Choroid plexus epithelial cell (primary cell): ENCODE data around the gene OPCML.

ENCODE experiments used
- DNase-seq: peaks from one replicate; pipeline ENCODE4 v3.0.0-alpha.2; 2010; ENCODE audit warnings: low read depth
- H3K4me3 ChIP-seq: 2 replicates; pipeline ENCODE4 v1.5.1; 2011; ENCODE audit warnings: low read depth, mild to moderate bottlenecking, control low read depth, low read length, moderate library complexity
- TF ChIP-seq, protein P1 (sequence below): conservative IDR thresholded peaks from 2 replicates; pipeline ENCODE4 v1.5.1; 2011; ENCODE audit warnings: low read depth, mild to moderate bottlenecking, control low read depth, inconsistent platforms, low read length, moderate library complexity

OPCML gene

DNA sequence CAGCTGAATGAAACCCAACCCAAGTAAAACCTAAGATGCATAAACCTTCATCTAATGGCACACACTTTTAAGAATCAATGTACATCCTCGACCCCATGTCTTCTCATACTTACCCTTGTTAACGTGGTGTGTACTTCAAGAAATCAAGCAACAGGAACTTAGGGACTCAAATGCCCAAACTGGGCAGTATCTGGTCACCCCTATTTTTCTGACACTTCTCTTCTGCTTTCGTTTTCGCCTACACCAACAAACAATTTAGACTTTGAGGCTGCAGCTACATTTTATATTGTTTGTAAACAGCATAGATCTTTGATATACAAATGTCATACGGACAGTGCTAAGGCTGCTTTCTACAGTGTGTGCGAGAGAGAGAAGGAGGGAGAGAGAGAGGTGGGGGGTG, 1117.8 kb downstream of the OPCML start:
- no peak overlapping the region for H3K4me3 ChIP-seq
- TF ChIP-seq, protein P1, sequence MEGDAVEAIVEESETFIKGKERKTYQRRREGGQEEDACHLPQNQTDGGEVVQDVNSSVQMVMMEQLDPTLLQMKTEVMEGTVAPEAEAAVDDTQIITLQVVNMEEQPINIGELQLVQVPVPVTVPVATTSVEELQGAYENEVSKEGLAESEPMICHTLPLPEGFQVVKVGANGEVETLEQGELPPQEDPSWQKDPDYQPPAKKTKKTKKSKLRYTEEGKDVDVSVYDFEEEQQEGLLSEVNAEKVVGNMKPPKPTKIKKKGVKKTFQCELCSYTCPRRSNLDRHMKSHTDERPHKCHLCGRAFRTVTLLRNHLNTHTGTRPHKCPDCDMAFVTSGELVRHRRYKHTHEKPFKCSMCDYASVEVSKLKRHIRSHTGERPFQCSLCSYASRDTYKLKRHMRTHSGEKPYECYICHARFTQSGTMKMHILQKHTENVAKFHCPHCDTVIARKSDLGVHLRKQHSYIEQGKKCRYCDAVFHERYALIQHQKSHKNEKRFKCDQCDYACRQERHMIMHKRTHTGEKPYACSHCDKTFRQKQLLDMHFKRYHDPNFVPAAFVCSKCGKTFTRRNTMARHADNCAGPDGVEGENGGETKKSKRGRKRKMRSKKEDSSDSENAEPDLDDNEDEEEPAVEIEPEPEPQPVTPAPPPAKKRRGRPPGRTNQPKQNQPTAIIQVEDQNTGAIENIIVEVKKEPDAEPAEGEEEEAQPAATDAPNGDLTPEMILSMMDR, result no peak
- no peak for DNase-seq

DNA sequence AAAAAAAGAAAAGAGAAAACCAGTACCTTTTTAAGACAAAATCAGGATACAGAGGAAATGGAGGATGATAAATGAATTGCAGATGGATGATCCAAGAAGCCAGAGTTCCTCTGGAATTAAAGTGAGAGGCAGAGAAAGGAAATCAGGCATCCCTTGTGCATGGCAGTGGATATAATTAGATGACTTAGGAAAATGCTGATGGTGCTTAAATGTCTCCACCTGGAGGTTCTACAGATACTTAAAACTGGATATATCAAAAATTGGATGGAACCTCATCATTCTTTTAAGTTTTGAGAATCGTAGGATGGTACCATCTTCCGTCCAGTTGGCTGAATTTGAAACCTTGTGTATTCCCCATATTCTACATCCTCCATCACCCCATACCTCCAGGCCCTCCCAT, 1121.9 kb downstream of the OPCML start:
- no peak overlapping the region for H3K4me3 ChIP-seq
- no peak for DNase-seq
- TF ChIP-seq, protein P1, result no peak

DNA sequence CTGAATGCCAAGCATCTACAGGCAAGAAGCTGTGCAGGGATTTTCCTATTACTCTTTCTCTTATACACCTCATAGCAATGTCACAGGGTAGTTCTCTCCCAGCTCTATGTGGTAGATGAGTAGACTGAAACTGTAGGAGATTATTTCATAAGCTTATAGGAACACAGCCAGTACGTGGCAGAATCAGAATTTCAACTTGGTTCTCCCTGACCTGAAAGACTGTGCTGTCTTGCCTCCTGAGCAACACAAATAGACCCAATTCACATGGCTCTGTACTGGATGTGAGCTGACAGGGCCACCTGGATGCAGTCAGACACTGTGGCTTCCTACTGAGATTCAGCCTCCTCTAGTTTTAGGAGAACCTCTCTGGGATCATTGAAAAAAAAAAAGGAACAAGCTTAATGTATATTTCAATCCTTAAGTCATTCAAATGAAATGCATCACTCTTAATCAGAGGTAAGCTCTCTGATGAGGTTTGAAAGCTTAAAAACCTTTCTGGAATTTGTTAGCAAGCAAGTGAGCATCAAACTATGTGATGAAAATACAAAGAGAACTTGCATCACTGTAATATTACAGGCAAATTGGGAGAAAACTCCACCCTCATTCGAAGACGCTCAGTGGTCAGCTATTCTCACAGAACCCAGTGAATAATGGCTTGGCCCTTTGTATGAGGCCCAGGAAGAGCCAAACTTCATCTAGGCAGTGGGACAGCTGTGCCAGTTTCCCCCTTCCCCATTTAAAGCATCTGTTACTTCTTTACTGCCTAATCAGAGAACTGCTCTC, 1122.5 kb downstream of the OPCML start:
- no peak for DNase-seq
- no peak overlapping the region for H3K4me3 ChIP-seq
- TF ChIP-seq, protein P1, result no peak

DNA sequence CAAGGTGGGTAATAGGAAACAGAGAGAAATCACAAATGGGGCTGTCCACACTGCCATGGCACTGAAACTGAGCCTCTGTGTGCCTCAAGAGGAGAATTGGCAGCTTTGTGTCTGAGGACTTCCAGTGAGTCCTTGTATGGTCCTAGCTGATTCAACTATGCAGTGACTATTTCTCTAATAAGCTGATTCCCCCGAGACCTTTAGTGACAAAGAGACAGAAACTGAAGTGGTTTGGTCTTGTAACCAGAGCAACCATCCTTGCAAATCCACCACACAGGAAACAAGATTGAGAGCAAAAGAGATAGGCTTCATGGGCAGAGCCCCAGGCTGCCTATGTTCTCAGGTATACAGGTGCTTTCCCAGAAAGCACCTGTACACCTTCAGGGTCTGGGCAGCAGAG, 1123.4 kb downstream of the OPCML start:
- no peak for DNase-seq
- no peak overlapping the region for H3K4me3 ChIP-seq
- TF ChIP-seq, protein P1, result no peak

DNA sequence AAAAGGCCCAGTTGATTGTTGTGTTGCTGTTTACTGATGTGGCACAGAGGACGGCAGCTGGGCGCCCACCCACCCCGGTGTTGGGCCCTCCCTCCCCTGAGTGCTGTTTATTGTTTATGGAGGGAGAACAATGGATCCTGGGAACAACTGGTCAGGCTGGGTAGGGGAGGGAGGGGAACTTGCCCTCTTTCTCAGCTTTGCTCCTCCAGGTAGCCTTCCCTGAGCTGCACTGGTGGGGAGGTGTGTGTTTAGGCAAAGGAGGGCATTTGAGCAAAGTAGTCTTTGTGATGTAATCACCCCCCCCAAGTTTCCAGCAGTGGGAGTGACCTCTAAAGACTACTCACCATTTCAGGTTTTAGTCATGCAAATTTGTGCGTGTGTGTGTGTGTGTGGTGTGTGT, 1126.6 kb downstream of the OPCML start:
- no peak overlapping the region for H3K4me3 ChIP-seq
- TF ChIP-seq, protein P1, result no peak
- DNase-seq, result no peak

DNA sequence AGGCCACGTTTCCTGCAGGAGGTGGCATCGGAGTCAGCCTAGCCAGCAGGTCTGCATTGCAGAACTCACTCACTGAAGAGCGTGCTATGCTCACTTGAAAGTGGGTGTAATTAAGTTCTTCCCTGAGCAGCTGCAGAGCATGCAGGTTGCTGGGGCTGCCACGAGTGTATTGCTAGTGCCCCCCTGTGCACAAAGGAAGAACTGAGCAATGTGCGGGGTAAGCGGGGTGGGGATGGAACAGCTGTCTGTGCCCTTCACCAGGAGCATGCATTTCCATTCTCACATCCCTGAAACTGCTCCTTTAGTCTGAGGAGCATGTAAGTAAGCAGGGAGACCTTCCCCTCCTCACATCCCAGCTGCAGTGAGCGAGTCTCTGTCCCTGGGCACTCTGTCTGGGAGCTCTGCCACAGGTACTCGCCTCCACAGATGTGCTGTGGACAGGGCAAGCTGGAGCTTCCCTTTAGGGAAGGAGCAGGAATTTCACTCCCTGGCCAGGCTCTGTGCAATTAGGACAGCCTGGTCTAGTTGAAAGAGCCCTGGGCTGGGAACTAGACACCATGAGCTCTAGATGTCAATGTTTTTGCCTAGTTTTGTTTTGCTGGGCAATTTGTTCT, 1130.1 kb downstream of the OPCML start:
- no peak overlapping the region for H3K4me3 ChIP-seq
- DNase-seq, result peak; percentile 72
- TF ChIP-seq, protein P1, result peak; percentile 77

DNA sequence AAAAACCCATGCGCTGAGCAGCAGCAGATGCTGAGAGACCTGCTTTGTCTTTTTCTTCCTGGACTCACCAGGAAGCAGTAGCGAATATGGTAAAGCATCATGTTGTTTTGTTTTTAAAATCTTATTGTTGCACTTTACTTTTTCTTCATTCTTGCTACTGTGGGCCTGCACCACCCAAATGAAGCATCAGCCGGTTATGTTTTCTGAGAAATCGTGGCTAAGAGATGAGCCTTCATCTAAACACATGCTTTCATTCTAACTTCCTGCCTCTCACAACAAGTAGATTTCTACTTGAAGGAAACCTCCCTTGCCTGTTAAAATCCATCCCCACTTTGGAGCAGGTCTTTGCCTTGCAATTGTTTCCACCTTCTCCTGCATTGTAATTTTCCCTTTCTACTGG, 1136.0 kb downstream of the OPCML start:
- TF ChIP-seq, protein P1, result no peak
- DNase-seq, result no peak
- H3K4me3 ChIP-seq, result no peak overlapping the region
